MM.1S (cell line): ENCODE measurements around the gene BCAS3.

ENCODE experiments used
- CTCF ChIP-seq: fragments of 300-600 bp; sonication (generic); IDR thresholded peaks from 2 replicates; pipeline ENCODE4 v1.5.1; 2016; ENCODE audit warnings: antibody characterized with exemption, low read length, mixed read lengths
- EZH2 ChIP-seq: fragments of 300-600 bp; sonication (generic); optimal IDR thresholded peaks from 2 replicates; pipeline ENCODE3; 2017; ENCODE audit warnings: low read depth, mild to moderate bottlenecking, antibody characterized with exemption, low read length, mixed read lengths

DNA sequence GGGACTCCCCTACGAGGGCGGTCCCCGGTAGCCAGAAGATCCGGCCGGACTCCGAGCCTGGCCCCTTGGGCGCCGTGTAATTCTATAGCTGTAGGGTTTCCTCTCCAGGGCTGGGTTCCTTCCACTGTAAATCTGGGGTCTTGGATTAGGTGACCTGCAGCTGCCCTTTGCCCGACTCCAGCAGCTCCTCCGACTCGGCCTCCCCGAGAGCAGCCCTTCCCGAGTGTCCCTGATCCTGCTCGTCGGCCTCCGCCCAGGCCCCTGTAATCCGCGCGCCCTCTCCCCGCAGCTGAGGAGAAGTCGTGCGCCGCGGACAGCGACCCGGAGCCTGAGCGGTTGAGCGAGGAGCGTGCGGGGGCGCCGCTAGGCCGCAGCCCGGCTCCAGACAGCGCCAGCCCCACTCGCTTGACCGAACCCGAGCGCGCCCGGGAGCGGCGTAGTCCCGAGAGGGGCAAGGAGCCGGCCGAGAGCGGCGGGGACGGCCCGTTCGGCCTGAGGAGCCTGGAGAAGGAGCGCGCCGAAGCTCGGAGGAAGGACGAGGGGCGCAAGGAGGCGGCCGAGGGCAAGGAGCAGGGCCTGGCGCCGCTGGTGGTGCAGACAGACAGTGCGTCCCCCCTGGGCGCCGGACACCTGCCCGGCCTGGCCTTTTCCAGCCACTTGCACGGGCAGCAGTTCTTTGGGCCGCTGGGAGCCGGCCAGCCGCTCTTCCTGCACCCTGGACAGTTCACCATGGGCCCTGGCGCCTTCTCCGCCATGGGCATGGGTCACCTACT, 727.4 kb downstream of the BCAS3 start:
- no peak for TF ChIP-seq CTCF
- TF ChIP-seq EZH2: no peak
